ENCODE measurements around the gene MT3. TPM values are rescaled to one million over a fixed set of nuclear protein-coding genes. Genes with fewer than 3 reads are reported as not detected.

MT3 gene
- total RNA-seq, 6 experiments from 2014 or later = 0.62 TPM; not detected in 5

DNA sequence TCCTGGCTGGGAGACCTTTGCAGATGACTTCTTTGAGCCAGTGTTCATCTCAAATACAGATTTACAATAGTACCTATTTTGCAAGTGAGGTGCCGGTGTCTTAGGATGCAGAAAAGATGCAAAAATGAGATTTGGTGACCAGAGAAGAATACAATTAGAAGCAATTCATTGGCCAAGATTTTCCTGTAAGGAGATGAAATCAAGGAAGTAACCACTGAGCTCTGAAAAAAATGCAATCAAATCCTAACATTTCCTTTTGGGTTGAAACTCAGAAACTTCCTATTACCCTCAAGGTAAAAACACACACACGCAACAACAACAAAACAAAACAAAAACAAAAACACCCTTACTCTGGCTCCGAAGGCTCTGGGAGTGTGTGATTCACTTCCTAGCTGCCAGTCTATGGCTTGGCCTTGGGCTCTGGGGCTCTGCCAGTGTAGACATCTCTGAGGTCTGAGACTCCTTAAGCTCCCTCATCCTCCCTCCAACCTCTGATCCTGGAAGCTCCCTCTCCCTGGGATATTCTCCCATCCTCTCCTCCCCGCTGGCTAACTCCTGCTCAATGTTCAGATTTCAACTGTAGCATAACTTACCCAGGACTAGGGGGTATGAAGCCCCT, 41.3 kb upstream of the MT3 start:
- TF ChIP-seq, protein P1, sequence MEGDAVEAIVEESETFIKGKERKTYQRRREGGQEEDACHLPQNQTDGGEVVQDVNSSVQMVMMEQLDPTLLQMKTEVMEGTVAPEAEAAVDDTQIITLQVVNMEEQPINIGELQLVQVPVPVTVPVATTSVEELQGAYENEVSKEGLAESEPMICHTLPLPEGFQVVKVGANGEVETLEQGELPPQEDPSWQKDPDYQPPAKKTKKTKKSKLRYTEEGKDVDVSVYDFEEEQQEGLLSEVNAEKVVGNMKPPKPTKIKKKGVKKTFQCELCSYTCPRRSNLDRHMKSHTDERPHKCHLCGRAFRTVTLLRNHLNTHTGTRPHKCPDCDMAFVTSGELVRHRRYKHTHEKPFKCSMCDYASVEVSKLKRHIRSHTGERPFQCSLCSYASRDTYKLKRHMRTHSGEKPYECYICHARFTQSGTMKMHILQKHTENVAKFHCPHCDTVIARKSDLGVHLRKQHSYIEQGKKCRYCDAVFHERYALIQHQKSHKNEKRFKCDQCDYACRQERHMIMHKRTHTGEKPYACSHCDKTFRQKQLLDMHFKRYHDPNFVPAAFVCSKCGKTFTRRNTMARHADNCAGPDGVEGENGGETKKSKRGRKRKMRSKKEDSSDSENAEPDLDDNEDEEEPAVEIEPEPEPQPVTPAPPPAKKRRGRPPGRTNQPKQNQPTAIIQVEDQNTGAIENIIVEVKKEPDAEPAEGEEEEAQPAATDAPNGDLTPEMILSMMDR (IDR thresholded peaks at IDR 0.05) = no peak
- no peak for TF ChIP-seq POLR2A (IDR thresholded peaks at IDR 0.05)
- Histone ChIP-seq H3K9me3 (no peaks in the 10 kb centered on the region), H3K4me3 (no peak overlapping the region), H3K27ac (no peak overlapping the region), H3K27me3 (no peaks in the 10 kb centered on the region), H3K36me3 (no peaks in the 10 kb centered on the region), H3K4me1 (peaks cover 0 to 21% (median 8%) of the 10 kb centered on the region in 4 donors)
- 64% methylated on average over 3 of the region's 4 CpGs for WGBS (ENCODE audit: insufficient coverage, low coverage, low lambda C conversion rate, missing lambda C conversion rate)
- ATAC-seq (no peak), DNase-seq (no peak)
- intact Hi-C loops (cut with DNase I) = no loop called here

DNA sequence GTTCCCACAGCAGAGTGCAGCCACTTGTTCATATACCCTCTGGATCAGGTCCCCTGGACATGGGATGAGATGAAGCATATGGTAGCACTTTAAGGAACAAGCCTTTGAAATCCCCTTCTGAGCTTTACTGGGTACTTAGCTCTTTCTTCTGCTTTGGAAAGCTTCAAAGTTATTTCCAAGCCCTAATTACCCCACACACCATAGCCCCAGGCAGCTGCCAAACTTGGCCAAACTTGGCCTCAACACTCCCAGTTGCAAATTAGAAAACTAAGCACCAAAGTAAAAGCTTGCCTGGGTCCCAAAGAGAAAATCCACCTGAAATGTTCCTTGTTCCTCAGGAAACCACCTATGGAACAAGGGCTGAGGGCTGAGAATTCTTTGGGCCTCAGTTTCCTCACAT, 40.2 kb upstream of the MT3 start:
- Histone ChIP-seq H3K9me3 (no peaks in the 10 kb centered on the region), H3K27me3 (no peaks in the 10 kb centered on the region), H3K4me3 (no peak overlapping the region), H3K4me1 (peaks cover 0 to 21% (median 8%) of the 10 kb centered on the region in 4 donors), H3K36me3 (no peaks in the 10 kb centered on the region), H3K27ac (no peak overlapping the region)
- intact Hi-C loops (cut with DNase I) = no loop called here
- ATAC-seq (no peak), DNase-seq (no peak)
- TF ChIP-seq, protein P1 (IDR thresholded peaks at IDR 0.05) = no peak
- no peak for TF ChIP-seq POLR2A (IDR thresholded peaks at IDR 0.05)

DNA sequence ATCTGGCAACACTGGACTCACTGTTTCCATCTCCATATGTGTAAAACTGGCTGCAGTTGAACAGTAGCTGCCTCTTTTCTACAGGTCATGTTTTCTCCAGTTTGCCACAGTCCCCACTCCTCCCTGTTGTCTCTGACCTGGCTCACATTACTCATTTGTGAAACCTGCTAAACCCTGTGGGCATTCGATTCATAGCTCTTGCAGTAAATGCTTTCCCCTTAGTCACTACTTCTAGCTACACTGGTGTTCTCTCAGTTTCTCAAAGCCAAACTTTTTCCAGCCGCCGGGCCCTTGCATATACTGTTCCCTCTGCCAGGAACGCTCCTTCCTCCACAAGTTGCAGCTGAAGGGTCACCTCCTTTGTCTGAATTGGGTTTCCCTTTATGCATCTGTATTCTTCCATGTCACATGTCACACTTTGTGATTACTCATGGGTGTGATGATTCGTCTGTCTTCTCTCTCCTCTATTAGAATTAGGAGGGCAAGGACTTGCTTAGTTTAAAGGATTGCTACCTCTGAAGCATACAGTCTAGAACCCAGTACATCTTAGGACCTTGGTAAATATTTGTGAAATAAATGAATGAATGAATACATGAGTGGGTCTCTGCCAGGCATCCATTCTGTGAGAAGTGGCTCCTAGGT, 39.5 kb upstream of the MT3 start:
- DNase-seq = no peak
- intact Hi-C loops (cut with DNase I) = no loop called here
- Histone ChIP-seq H3K9me3 (no peaks in the 10 kb centered on the region), H3K27me3 (no peaks in the 10 kb centered on the region), H3K4me1 (peaks cover 0 to 21% (median 8%) of the 10 kb centered on the region in 4 donors), H3K27ac (no peak overlapping the region), H3K4me3 (no peak overlapping the region), H3K36me3 (no peaks in the 10 kb centered on the region)
- 88% methylated on average over 5 of the region's 5 CpGs for WGBS (ENCODE audit: insufficient coverage, low coverage, low lambda C conversion rate, missing lambda C conversion rate)
- no peak for ATAC-seq
- TF ChIP-seq, protein P1 (IDR thresholded peaks at IDR 0.05) = no peak
- TF ChIP-seq POLR2A (IDR thresholded peaks at IDR 0.05) = no peak

DNA sequence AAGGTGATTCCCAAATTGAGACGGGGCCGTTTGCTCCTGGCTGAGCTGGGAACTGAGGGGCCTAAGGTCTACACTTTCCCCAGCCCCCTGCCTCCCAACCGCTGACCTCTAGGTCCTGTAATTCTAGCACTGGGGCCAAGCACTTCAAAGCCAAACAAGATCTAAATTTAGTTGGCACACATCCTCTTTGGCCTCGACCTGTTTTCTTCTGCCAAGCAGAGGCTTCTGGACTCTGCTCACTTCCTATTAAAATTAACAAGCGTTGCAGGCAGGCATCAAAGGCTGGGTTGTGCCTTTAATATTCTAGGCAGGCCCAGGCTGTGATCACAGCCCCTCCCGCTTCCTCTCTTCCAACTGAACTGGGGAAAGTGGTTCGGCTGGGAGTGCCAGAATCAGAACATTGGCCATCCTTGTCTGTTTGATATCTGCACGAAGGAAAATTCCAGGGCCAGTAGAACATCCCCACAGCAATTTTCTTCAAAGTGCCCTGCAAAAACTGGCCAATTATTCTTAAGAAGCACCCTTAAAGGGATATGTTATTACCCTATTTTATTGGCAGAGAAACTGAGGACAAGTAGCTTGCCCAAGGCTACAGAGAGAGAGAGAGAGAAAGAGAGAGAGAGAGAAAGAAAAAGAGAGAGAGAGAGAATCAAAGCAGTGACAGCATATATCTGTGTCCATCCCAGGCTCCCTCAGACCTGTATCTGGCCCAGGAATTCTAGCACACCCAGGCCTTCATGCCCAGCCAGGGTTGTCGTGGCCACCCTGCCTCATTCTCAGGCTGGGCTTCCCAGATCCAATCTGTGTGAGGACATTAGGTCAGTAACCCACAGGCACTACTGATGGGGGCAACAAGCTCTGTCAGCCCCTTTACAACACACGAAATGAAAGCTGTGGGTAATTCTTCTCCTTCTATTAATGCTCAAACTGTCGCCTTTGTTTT, 37.3 kb upstream of the MT3 start:
- 21% methylated on average over 11 of the region's 11 CpGs for WGBS (ENCODE audit: insufficient coverage, low coverage, low lambda C conversion rate, missing lambda C conversion rate)
- intact Hi-C loops (cut with DNase I) = no loop called here
- peak; percentile 45 to 82 (median 69) for DNase-seq
- H3K27me3 ChIP-seq = no peaks in the 10 kb centered on the region
- peak; percentile 95 to 97 (median 97) for ATAC-seq
- TF ChIP-seq POLR2A (IDR thresholded peaks at IDR 0.05) = no peak
- TF ChIP-seq, protein P1 (IDR thresholded peaks at IDR 0.05) = no peak
- peaks cover 0 to 21% (median 8%) of the 10 kb centered on the region in 4 donors for H3K4me1 ChIP-seq
- H3K9me3 ChIP-seq = no peaks in the 10 kb centered on the region
- no peak overlapping the region for H3K4me3 ChIP-seq
- H3K27ac ChIP-seq = peak overlapping the region in 1 of 3 donors; percentile 31
- no peaks in the 10 kb centered on the region for H3K36me3 ChIP-seq

All from right lobe of liver (tissue), 6 donors.